GM23248 (cell line): Measurements from ENCODE around the gene AQP9. TPM values are rescaled to one million over a fixed set of nuclear protein-coding genes. Genes with fewer than 3 reads are reported as not detected.

Experiments
- DNase-seq: peaks from one replicate; pipeline ENCODE4 v3.0.0-alpha.2; 2015
- H2AFZ ChIP-seq: fragments of 200-600 bp; sonication (generic); 2 replicates; pipeline ENCODE4 v1.6.1; 2016; ENCODE audit warnings: antibody characterized with exemption
- H3F3A ChIP-seq: fragments of 200-600 bp; sonication (generic); 2 replicates; pipeline ENCODE4 v1.6.1; 2016; ENCODE audit warnings: mild to moderate bottlenecking, antibody characterized with exemption, mixed run types; ENCODE audit not compliant: insufficient read depth
- H3K27ac ChIP-seq: fragments of 200-600 bp; sonication (generic); 2 replicates; pipeline ENCODE4 v1.5.1; 2016; ENCODE audit warnings: mild to moderate bottlenecking
- H3K27me3 ChIP-seq: fragments of 200-600 bp; sonication (generic); replicated peaks from 2 replicates; pipeline ENCODE4 v1.6.1; 2016; ENCODE audit warnings: mild to moderate bottlenecking; ENCODE audit not compliant: insufficient read depth
- H3K36me3 ChIP-seq: fragments of 200-600 bp; sonication (generic); 2 replicates; pipeline ENCODE4 v1.6.1; 2016; ENCODE audit warnings: low read depth, mild to moderate bottlenecking
- H3K4me1 ChIP-seq: fragments of 200-600 bp; sonication (generic); 2 replicates; pipeline ENCODE4 v1.6.1; 2016; ENCODE audit warnings: mild to moderate bottlenecking; ENCODE audit not compliant: insufficient read depth
- H3K4me2 ChIP-seq: fragments of 200-600 bp; sonication (generic); one replicate; pipeline ENCODE4 v1.6.1; 2016; ENCODE audit warnings: mild to moderate bottlenecking; ENCODE audit not compliant: unreplicated experiment
- H3K4me3 ChIP-seq: fragments of 200-600 bp; sonication (generic); 2 replicates; pipeline ENCODE4 v1.5.1; 2016; ENCODE audit warnings: mild to moderate bottlenecking
- H3K79me2 ChIP-seq: fragments of 200-600 bp; sonication (generic); 2 replicates; pipeline ENCODE4 v1.6.1; 2016; ENCODE audit warnings: mild to moderate bottlenecking; ENCODE audit not compliant: insufficient read depth
- H3K9ac ChIP-seq: fragments of 200-600 bp; sonication (generic); 2 replicates; pipeline ENCODE4 v1.6.1; 2016; ENCODE audit warnings: mild to moderate bottlenecking
- H3K9me2 ChIP-seq: fragments of 200-600 bp; sonication (generic); 2 replicates; pipeline ENCODE4 v1.6.1; 2016; ENCODE audit warnings: mixed run types, mild to moderate bottlenecking, moderate library complexity; ENCODE audit not compliant: insufficient read depth
- H3K9me3 ChIP-seq: fragments of 200-600 bp; sonication (generic); one replicate; pipeline ENCODE4 v1.6.1; 2017; ENCODE audit warnings: low read depth
- H4K20me1 ChIP-seq: fragments of 200-600 bp; sonication (generic); 2 replicates; pipeline ENCODE4 v1.6.0; 2016; ENCODE audit not compliant: insufficient read depth
- EZH2 ChIP-seq: fragments of 200-600 bp; sonication (generic); IDR thresholded peaks from 2 replicates; pipeline ENCODE4 v1.6.1; 2018; ENCODE audit warnings: antibody characterized with exemption, mild to moderate bottlenecking; ENCODE audit not compliant: insufficient read depth, poor library complexity, severe bottlenecking
- EZH2phosphoT487 ChIP-seq: fragments of 200-600 bp; sonication (generic); IDR thresholded peaks from 2 replicates; pipeline ENCODE4 v1.6.1; 2018; ENCODE audit warnings: antibody characterized with exemption, moderate library complexity, mild to moderate bottlenecking, low read depth; ENCODE audit not compliant: insufficient read depth
- WGBS, 2 experiments: methylation state at CpG; one replicate each; pipeline ENCODE4 v1.1.6; 2015 to 2017; ENCODE audit warnings: low lambda C conversion rate in 2 of 2, low coverage in 1 of 2; ENCODE audit errors: missing lambda C conversion rate in 2 of 2; 5-methylcytosine and 5-hydroxymethylcytosine counted together
- in situ Hi-C: fragments of 300-500 bp; cut with MboI; formaldehyde crosslinking; loops from 2 replicates; pipeline ENCODE4 v1.15.0; 2020
- polyA plus RNA-seq: library from polyadenylated mRNA; unstranded; fragments of >200 nt; fragmentation: Nextera tagmentation; extraction: Ambion mirVana; gene quantifications from 2 replicates; pipeline ENCODE4 v1.2.1, GENCODE V29; 2016
- total RNA-seq: library from RNA; depleted of rRNA; stranded (reverse); fragments of >200 nt; shearing (Covaris generic); gene quantifications from 2 replicates; pipeline ENCODE4 v1.2.3, GENCODE V29; 2014

AQP9 gene
- total and polyA plus RNA-seq, 2 experiments from 2014 or later = not detected

GRCh38 chr15:58212909-58213526, 74.8 kb downstream of the AQP9 start:
- Histone ChIP-seq H3K9me3 (no peaks in the 10 kb centered on the region), H3K36me3 (no peaks in the 10 kb centered on the region), H3K79me2 (no peaks in the 10 kb centered on the region), H3K4me1 (peaks cover 38% of the 10 kb centered on the region), H3F3A (peaks cover 25% of the 10 kb centered on the region), H3K4me2 (peak overlapping the region; percentile 20), H3K9ac (no peak overlapping the region), H3K27me3 (no peaks in the 10 kb centered on the region), H3K9me2 (no peaks in the 10 kb centered on the region), H3K27ac (no peak overlapping the region), H4K20me1 (no peaks in the 10 kb centered on the region), H3K4me3 (no peak overlapping the region), H2AFZ (no peak overlapping the region)
- 73 to 76% methylated on average over 7 of the region's 7 CpGs for WGBS, 2 experiments
- peak; percentile 74 for DNase-seq
- TF ChIP-seq EZH2phosphoT487 (no peak), EZH2 (no peak)
- in situ Hi-C loops = no loop called here

DNA sequence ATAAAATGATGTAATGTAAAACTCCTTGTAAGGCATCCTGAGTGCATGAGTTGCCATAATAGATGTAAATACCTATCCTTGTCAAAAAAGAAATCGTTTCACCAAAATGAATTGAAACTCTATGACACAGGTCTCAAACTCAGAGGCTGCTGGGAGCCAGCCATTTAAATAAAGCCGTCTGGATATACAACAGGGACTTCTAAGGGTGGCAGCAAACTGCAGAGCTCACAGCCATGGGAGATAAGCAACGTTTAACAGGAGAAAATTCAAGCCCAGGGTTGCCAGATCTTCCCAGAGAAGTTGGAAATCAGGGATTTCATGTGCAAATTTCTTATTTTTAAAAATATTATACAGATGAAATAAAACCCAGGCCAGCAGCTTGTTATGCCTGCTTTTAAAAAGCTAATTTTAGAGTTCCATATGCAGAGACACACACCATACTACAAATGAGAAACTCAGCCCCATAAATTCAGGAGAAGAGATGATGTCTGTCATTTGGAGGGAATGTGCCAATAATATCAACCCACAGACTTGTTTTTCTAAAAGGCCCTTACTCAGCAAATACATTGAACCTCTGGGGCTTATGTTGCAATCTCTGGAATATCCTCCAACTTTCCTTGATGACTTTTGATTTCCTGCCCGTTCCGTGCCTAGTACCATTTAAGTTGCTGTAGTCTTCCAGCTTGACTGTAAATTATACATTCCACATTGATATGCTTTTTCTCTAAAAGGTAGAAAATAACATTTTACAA, 75.6 kb downstream of the AQP9 start:
- Histone ChIP-seq H3K36me3 (no peaks in the 10 kb centered on the region), H3K4me1 (peaks cover 32% of the 10 kb centered on the region), H3K4me3 (no peak overlapping the region), H3K4me2 (peak overlapping the region; percentile 57), H3K9me3 (no peaks in the 10 kb centered on the region), H3K9ac (no peak overlapping the region), H3K9me2 (no peaks in the 10 kb centered on the region), H2AFZ (0 out of 2 replicates have a peak overlapping the region, but pooled peaks have one; percentile 22), H3K27ac (peak overlapping the region; percentile 37), H3K79me2 (no peaks in the 10 kb centered on the region), H3K27me3 (no peaks in the 10 kb centered on the region), H3F3A (peaks cover 17% of the 10 kb centered on the region), H4K20me1 (no peaks in the 10 kb centered on the region)
- in situ Hi-C loops = no loop called here
- peak; percentile 74 for DNase-seq
- WGBS, 2 experiments = 8 to 13% methylated on average over 5 of the region's 5 CpGs
- TF ChIP-seq EZH2 (no peak), EZH2phosphoT487 (no peak)

DNA sequence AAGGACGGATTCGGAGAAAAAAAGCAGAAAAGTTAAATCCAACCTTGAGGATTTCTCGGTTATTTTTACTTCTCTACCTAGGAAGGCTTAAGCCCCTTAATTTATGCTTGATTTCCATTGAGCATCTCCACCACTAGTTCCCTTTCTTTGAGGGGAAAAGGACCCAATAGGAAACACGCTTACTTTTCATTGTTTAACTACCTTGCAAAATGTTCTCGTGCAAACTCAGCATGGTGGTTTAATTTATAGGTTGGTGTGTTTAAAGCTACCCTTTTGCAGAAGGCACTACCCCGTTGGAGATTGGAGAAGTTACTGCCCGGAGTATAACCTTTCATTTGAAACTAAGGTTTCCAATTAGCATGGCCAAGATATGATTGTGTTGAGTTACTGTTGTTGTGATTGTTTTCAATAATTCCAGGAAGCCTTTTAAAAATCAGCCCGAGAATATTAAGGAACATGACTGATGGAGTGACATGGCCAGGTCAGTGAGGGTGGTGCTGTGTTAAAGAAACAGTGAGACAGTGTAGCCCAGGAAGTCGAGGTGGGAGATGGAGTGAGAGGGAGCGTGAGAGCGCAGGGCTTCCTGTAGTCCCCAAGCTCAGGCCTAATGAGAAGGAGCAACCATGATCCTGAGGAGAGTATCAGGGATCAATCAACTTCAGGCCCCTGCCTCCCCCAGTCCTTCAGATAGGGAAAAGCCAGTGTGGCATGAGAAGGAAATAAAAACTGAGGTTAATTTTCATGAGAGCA, 76.6 kb downstream of the AQP9 start:
- H3K27me3 ChIP-seq = no peaks in the 10 kb centered on the region
- in situ Hi-C loops = no loop called here
- H3K79me2 ChIP-seq = no peaks in the 10 kb centered on the region
- H3K4me1 ChIP-seq = peaks cover 24% of the 10 kb centered on the region
- H3K36me3 ChIP-seq = no peaks in the 10 kb centered on the region
- TF ChIP-seq EZH2phosphoT487 (no peak), EZH2 (no peak)
- DNase-seq = no peak
- no peak overlapping the region for H3K9ac ChIP-seq
- no peaks in the 10 kb centered on the region for H3K9me2 ChIP-seq
- 0 out of 2 replicates have a peak overlapping the region, but pooled peaks have one; percentile 28 for H3K27ac ChIP-seq
- H3K9me3 ChIP-seq = no peaks in the 10 kb centered on the region
- peaks cover 8% of the 10 kb centered on the region for H3F3A ChIP-seq
- H3K4me2 ChIP-seq = no peak overlapping the region
- no peaks in the 10 kb centered on the region for H4K20me1 ChIP-seq
- H3K4me3 ChIP-seq = no peak overlapping the region
- 69 to 71% methylated on average over 11 of the region's 11 CpGs for WGBS, 2 experiments
- no peak overlapping the region; the same call in 1 of the 2 replicates for H2AFZ ChIP-seq

DNA sequence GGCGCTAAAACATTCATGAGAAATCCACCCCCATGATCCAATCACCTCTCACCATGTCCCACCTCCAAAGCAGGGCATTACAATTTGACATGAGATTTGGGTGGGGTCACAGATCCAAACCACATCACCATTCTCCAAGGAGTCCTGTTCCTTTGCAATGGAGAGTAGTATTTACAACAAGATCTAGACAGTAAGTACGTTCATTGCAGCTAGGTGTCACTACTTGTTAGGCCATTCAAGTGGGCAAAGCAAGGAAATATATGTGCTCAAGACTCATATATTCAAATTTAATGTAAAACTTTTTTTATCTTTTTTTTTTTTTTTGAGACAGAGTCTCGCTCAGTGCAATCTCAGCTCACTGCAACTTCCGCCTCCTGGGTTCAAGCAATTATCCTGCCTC, 79.3 kb downstream of the AQP9 start:
- in situ Hi-C loops = no loop called here
- Histone ChIP-seq H2AFZ (no peak overlapping the region), H4K20me1 (no peaks in the 10 kb centered on the region), H3K9ac (no peak overlapping the region), H3K36me3 (no peaks in the 10 kb centered on the region), H3F3A (peaks cover 5% of the 10 kb centered on the region; the same call in 1 of the 2 replicates), H3K4me1 (peaks cover 21% of the 10 kb centered on the region), H3K9me3 (no peaks in the 10 kb centered on the region), H3K27me3 (no peaks in the 10 kb centered on the region), H3K9me2 (no peaks in the 10 kb centered on the region), H3K4me2 (no peak overlapping the region), H3K27ac (no peak overlapping the region), H3K79me2 (no peaks in the 10 kb centered on the region), H3K4me3 (no peak overlapping the region)
- no peak for DNase-seq
- TF ChIP-seq EZH2 = no peak
- TF ChIP-seq EZH2phosphoT487 = no peak
- WGBS, 2 experiments = 90 to 95% methylated on average over 4 of the region's 4 CpGs
